Skin of body (tissue), 2 donors: ENCODE measurements around the gene GAB2. TPM values are rescaled to one million over a fixed set of nuclear protein-coding genes. Genes with fewer than 3 reads are reported as not detected.
"Not testable (repeated sequence)": the region's sequence is repeated elsewhere in the genome, so short reads cannot be mapped to it uniquely, and the experiment has no call there.

Experiments used
- DNase-seq: peaks from one replicate; lab custom pipeline; 2025; lab: John Stamatoyannopoulos, UW
- total RNA-seq: library from RNA; depleted of rRNA; stranded (reverse); fragments of >200 nt; gene quantifications from one replicate; pipeline ENCODE4 v1.2.3, GENCODE V29; 2014

Gene GAB2
- total RNA-seq, 1 donor from 2014 or later = 10.9 TPM

GRCh38 chr11:78189851-78190250, 227.8 kb downstream of the GAB2 start:
- DNase-seq = no peak

- DNase-seq = no peak
Observed at GRCh38 chr11:78189174-78189724, 228.4 kb downstream of the GAB2 start.

GRCh38 chr11:78188286-78189173, 229.1 kb downstream of the GAB2 start, which contains the start of the genes KCTD21 and USP35:
Gene KCTD21 (minus strand): TSS chr11:78188626. CDS start chr11:78174554, 14,072 bp downstream.
Gene USP35 (plus strand): TSS chr11:78188919. CDS start chr11:78196246, 7,327 bp downstream.
- DNase-seq = peak; percentile 94

- no peak for DNase-seq
Observed at GRCh38 chr11:78187366-78188285, 230.0 kb downstream of the GAB2 start.

GRCh38 chr11:78181185-78181584, 236.4 kb downstream of the GAB2 start:
- DNase-seq = peak; percentile 38

- DNase-seq = no peak
Observed at GRCh38 chr11:78180751-78181150, 236.9 kb downstream of the GAB2 start.

- no peak for DNase-seq
Observed at GRCh38 chr11:78179459-78180071, 238.1 kb downstream of the GAB2 start.

- DNase-seq = no peak
Observed at GRCh38 chr11:78177216-78177615, 240.4 kb downstream of the GAB2 start.

- DNase-seq = no peak
Observed at GRCh38 chr11:78176605-78177141, 240.9 kb downstream of the GAB2 start.

GRCh38 chr11:78175862-78176261, 241.8 kb downstream of the GAB2 start:
- not testable (repeated sequence) for DNase-seq

GRCh38 chr11:78171951-78172350, 245.7 kb downstream of the GAB2 start:
- DNase-seq = no peak

- DNase-seq = no peak
Observed at GRCh38 chr11:78170874-78171549, 246.6 kb downstream of the GAB2 start.

- DNase-seq = no peak
Observed at GRCh38 chr11:78170413-78170812, 247.2 kb downstream of the GAB2 start.

GRCh38 chr11:78168539-78169477, 248.8 kb downstream of the GAB2 start:
- peak; percentile 47 for DNase-seq

GRCh38 chr11:78166855-78167469, 250.7 kb downstream of the GAB2 start:
- DNase-seq = no peak
